IMR-90 (cell line): ENCODE measurements around the gene SEMA5A. TPM values are rescaled to one million over a fixed set of nuclear protein-coding genes. Genes with fewer than 3 reads are reported as not detected.

Source experiments
- ATAC-seq: fragments of 200-7000 bp; cut with Tn5 transposase; 2 replicates; pipeline ENCODE4 v1.9.1; 2020; ENCODE audit warnings: low read depth, mild to moderate bottlenecking, moderate library complexity
- BruUV-seq: library from RNA; stranded (reverse); fragments of 400-500 nt; replicated peaks from 2 replicates; lab custom pipeline; 2021; lab: Mats Ljungman, UMichigan
- CTCF ChIA-PET: fragments of 300-600 bp; formaldehyde crosslinking; extraction: SDS; loops from one replicate; lab custom pipeline; 2021; ENCODE audit warnings: antibody characterized with exemption; lab: Yijun Ruan, JAX
- POLR2A ChIA-PET: fragments of 300-600 bp; sonication (Branson Sonifier 250); formaldehyde crosslinking; loops from one replicate; lab custom pipeline; 2022; ENCODE audit warnings: antibody characterized with exemption; ENCODE audit not compliant: unreplicated experiment; lab: Charles Lee
- DNase-seq: peaks from one replicate; pipeline ENCODE4 v3.0.0; 2013
- H2AFZ ChIP-seq: replicated peaks from 2 replicates; pipeline ENCODE3; 2013; ENCODE audit warnings: low read length, mild to moderate bottlenecking; ENCODE audit not compliant: poor library complexity
- H2AK5ac ChIP-seq: 2 replicates; pipeline ENCODE4 v1.6.1; 2013; ENCODE audit warnings: low read depth, low read length, inconsistent platforms
- H2AK9ac ChIP-seq: replicated peaks from 2 replicates; pipeline ENCODE3; 2013; ENCODE audit warnings: mild to moderate bottlenecking, low read depth, low read length, moderate library complexity; ENCODE audit not compliant: poor library complexity
- H2BK120ac ChIP-seq: 2 replicates; pipeline ENCODE4 v1.6.1; 2013; ENCODE audit warnings: low read depth, low read length, inconsistent platforms
- H2BK15ac ChIP-seq: 3 replicates; pipeline ENCODE4 v1.6.1; 2013; ENCODE audit warnings: low read depth, low read length, inconsistent platforms
- H2BK20ac ChIP-seq: 2 replicates; pipeline ENCODE4 v1.6.1; 2013; ENCODE audit warnings: low read depth, mild to moderate bottlenecking, inconsistent platforms, low read length, moderate library complexity
- H2BK5ac ChIP-seq: 2 replicates; pipeline ENCODE4 v1.6.1; 2013; ENCODE audit warnings: mild to moderate bottlenecking, low read depth, low read length, inconsistent platforms; ENCODE audit not compliant: poor library complexity, severe bottlenecking
- H3K14ac ChIP-seq: replicated peaks from 2 replicates; pipeline ENCODE4 v1.6.1; 2013; ENCODE audit warnings: low read depth, low read length, inconsistent platforms
- H3K18ac ChIP-seq: 2 replicates; pipeline ENCODE4 v1.6.1; 2013; ENCODE audit warnings: low read depth, low read length, control low read depth
- H3K23ac ChIP-seq: 2 replicates; pipeline ENCODE4 v1.6.1; 2013; ENCODE audit warnings: low read depth, low read length, inconsistent platforms
- H3K27ac ChIP-seq: 2 replicates; pipeline ENCODE4 v1.5.1; 2013; ENCODE audit warnings: mild to moderate bottlenecking, control low read depth, low read length; ENCODE audit not compliant: insufficient read depth
- H3K27me3 ChIP-seq: 2 replicates; pipeline ENCODE4 v1.6.1; 2013; ENCODE audit warnings: low read length; ENCODE audit not compliant: control insufficient read depth, insufficient read depth
- H3K36me3 ChIP-seq: 2 replicates; pipeline ENCODE4 v1.6.1; 2013; ENCODE audit warnings: low read length, mixed read lengths; ENCODE audit not compliant: control insufficient read depth, insufficient read depth
- H3K4ac ChIP-seq: 2 replicates; pipeline ENCODE4 v1.6.1; 2013; ENCODE audit warnings: low read depth, low read length, inconsistent platforms
- H3K4me1 ChIP-seq: 2 replicates; pipeline ENCODE4 v1.6.1; 2013; ENCODE audit warnings: low read length, mixed read lengths; ENCODE audit not compliant: control insufficient read depth, insufficient read depth
- H3K4me2 ChIP-seq: 2 replicates; pipeline ENCODE4 v1.6.1; 2013; ENCODE audit warnings: low read depth, mild to moderate bottlenecking, control low read depth, low read length, moderate library complexity
- H3K4me3 ChIP-seq: 2 replicates; pipeline ENCODE4 v1.5.1; 2013; ENCODE audit warnings: low read depth, mild to moderate bottlenecking, control low read depth, low read length, moderate library complexity; ENCODE audit not compliant: insufficient read depth
- H3K56ac ChIP-seq: 2 replicates; pipeline ENCODE4 v1.6.1; 2013; ENCODE audit warnings: low read length, inconsistent platforms; ENCODE audit not compliant: insufficient read depth; ENCODE audit errors: extremely low read depth
- H3K79me1 ChIP-seq, 2 experiments: 2 replicates each; pipeline ENCODE4 v1.6.1; 2013; ENCODE audit warnings: low read length in 2 of 2, inconsistent platforms in 1 of 2, low read depth in 1 of 2
- H3K9ac ChIP-seq: 2 replicates; pipeline ENCODE4 v1.6.1; 2013; ENCODE audit warnings: low read depth, low read length, control low read depth
- H3K9me1 ChIP-seq: 2 replicates; pipeline ENCODE4 v1.6.1; 2013; ENCODE audit warnings: low read length, inconsistent platforms; ENCODE audit not compliant: insufficient read depth
- H3K9me3 ChIP-seq: 2 replicates; pipeline ENCODE4 v1.6.1; 2013; ENCODE audit warnings: low read length; ENCODE audit not compliant: control insufficient read depth, insufficient read depth
- H4K20me1 ChIP-seq: 2 replicates; pipeline ENCODE4 v1.6.1; 2013; ENCODE audit warnings: low read length, inconsistent platforms; ENCODE audit not compliant: insufficient read depth
- H4K5ac ChIP-seq: 2 replicates; pipeline ENCODE4 v1.6.1; 2013; ENCODE audit warnings: mild to moderate bottlenecking, low read depth, low read length, control low read depth
- H4K8ac ChIP-seq, 2 experiments: 2 replicates each; pipeline ENCODE4 v1.6.1; 2013; ENCODE audit warnings: low read depth in 2 of 2, low read length in 2 of 2, control low read depth in 1 of 2, inconsistent platforms in 1 of 2
- H4K91ac ChIP-seq: 2 replicates; pipeline ENCODE4 v1.6.1; 2013; ENCODE audit warnings: low read depth, low read length, inconsistent platforms; ENCODE audit not compliant: insufficient read depth
- BHLHE40 ChIP-seq: fragments of 150-350 bp; IDR thresholded peaks from 2 replicates; pipeline ENCODE4 v1.6.1; 2016; ENCODE audit warnings: mild to moderate bottlenecking, low read depth, low read length
- CEBPB ChIP-seq: IDR thresholded peaks from 2 replicates; pipeline ENCODE4 v1.6.1; 2012; ENCODE audit warnings: low read depth, low read length, improper control_type of control experiment
- FOS ChIP-seq: fragments of 150-350 bp; IDR thresholded peaks from 2 replicates; pipeline ENCODE4 v1.6.1; 2016; ENCODE audit warnings: low read depth, low read length
- MAFK ChIP-seq: IDR thresholded peaks from 2 replicates; pipeline ENCODE4 v1.6.1; 2012; ENCODE audit warnings: low read depth, low read length, improper control_type of control experiment
- MAZ ChIP-seq: IDR thresholded peaks from 2 replicates; pipeline ENCODE4 v1.6.1; 2012; ENCODE audit warnings: low read depth, mild to moderate bottlenecking, low read length, improper control_type of control experiment, moderate library complexity, borderline replicate concordance
- MXI1 ChIP-seq: IDR thresholded peaks from 2 replicates; pipeline ENCODE4 v1.6.1; 2012; ENCODE audit warnings: low read depth, mild to moderate bottlenecking, low read length, moderate library complexity, borderline replicate concordance
- NFE2L2 ChIP-seq: fragments of 150-350 bp; IDR thresholded peaks from 2 replicates; pipeline ENCODE4 v1.6.1; 2016; ENCODE audit warnings: low read depth, mild to moderate bottlenecking, low read length
- POLR2A ChIP-seq: IDR thresholded peaks from 2 replicates; pipeline ENCODE4 v1.6.1; 2012; ENCODE audit warnings: mild to moderate bottlenecking, low read depth, low read length
- RAD21 ChIP-seq: IDR thresholded peaks from 2 replicates; pipeline ENCODE4 v1.6.1; 2012; ENCODE audit warnings: low read length, improper control_type of control experiment
- RCOR1 ChIP-seq: IDR thresholded peaks from 2 replicates; pipeline ENCODE4 v1.6.1; 2012; ENCODE audit warnings: mild to moderate bottlenecking, low read length, improper control_type of control experiment; ENCODE audit not compliant: insufficient replicate concordance
- RFX5 ChIP-seq: IDR thresholded peaks from 2 replicates; pipeline ENCODE4 v1.8.0; 2012; ENCODE audit warnings: low read depth, mild to moderate bottlenecking, low read length, moderate library complexity
- SMC3 ChIP-seq: fragments of 150-350 bp; IDR thresholded peaks from 2 replicates; pipeline ENCODE4 v1.6.1; 2016; ENCODE audit warnings: low read depth, mild to moderate bottlenecking, antibody characterized with exemption, low read length, moderate library complexity
- WGBS, 2 experiments: methylation state at CpG; one replicate each; pipeline versions ENCODE4 v1.1.5 to v1.1.7; 2013; ENCODE audit warnings: missing lambda C conversion rate in 2 of 2; ENCODE audit not compliant: insufficient read length in 1 of 2; ENCODE audit errors: extremely low coverage in 2 of 2; 5-methylcytosine and 5-hydroxymethylcytosine counted together
- dilution Hi-C: fragments of 300-500 bp; cut with HindIII; formaldehyde crosslinking; loops from one replicate; pipeline ENCODE4 v1.14.3; 2018; ENCODE audit warnings: low sequenced_read_pairs; ENCODE audit not compliant: unreplicated experiment
- in situ Hi-C: fragments of 300-500 bp; cut with MboI; formaldehyde crosslinking; loops from 3 replicates; pipeline ENCODE4 v1.14.3; 2019; ENCODE audit warnings: low sequenced_read_pairs, inconsistent platforms, mixed read lengths
- intact Hi-C: fragments of 100-400 bp; cut with micrococcal nuclease; formaldehyde crosslinking; loops from 2 replicates; pipeline ENCODE4 v1.10.0; 2022
- polyA plus RNA-seq, 3 experiments: library from polyadenylated mRNA; depleted of rRNA; stranded (reverse); fragments of >200 nt; gene quantifications; 2 replicates each; pipeline ENCODE4 v1.2.3, GENCODE V29; 2012; ENCODE audit warnings: low replicate concordance in 1 of 3
- total RNA-seq: library from RNA; depleted of rRNA; stranded (reverse); fragments of >200 nt; gene quantifications from 2 replicates; pipeline ENCODE4 v1.2.3, GENCODE V29; 2012
- TF ChIP-seq, protein P1 (sequence below): conservative IDR thresholded peaks from 2 replicates; pipeline ENCODE4 v1.5.1; 2012; ENCODE audit warnings: mild to moderate bottlenecking, low read depth, low read length, improper control_type of control experiment
- TF ChIP-seq, protein P2 (sequence below): fragments of 150-350 bp; IDR thresholded peaks from 2 replicates; pipeline ENCODE4 v1.6.1; 2016; ENCODE audit warnings: low read depth, mild to moderate bottlenecking, low read length, moderate library complexity, borderline replicate concordance

SEMA5A gene
- total and polyA plus RNA-seq, 2 of the 4 experiments (the other 2 are of a cell fraction): 8.2 to 9.9 TPM

DNA sequence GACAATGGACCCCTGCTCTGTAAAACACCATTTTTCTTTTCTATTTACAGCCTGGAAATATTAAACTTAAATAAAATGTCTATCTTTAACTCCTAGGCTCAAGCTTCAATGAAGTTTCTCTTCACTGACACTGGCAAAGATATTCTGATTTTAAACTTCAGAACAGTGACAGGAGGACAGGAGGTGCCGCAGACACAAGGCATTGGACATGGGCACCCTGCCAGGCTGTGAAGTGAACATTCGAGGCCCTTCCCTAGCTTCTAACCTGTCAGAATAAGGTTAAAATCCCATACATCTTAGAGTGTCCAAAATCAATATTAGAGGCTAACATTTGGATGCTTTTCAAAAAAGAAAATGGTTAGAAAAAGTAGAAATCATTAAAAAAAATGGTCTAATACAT, 9.2 kb downstream of the SEMA5A start:
- Histone ChIP-seq H4K20me1 (peaks cover 3% of the 10 kb centered on the region; the same call in 1 of the 2 replicates), H3K79me1 (peaks cover 31 to 72% of the 10 kb centered on the region in 2 experiments), H3K4me2 (no peak overlapping the region), H3K27me3 (no peaks in the 10 kb centered on the region), H3K9me1 (peaks cover 9% of the 10 kb centered on the region), H4K8ac (no peak overlapping the region), H3K9ac (no peak overlapping the region), H2BK120ac (no peak overlapping the region), H2AK9ac (no peak overlapping the region), H3K14ac (no peak overlapping the region), H3K4me1 (peaks cover 4% of the 10 kb centered on the region), H3K56ac (no peak overlapping the region), H3K4me3 (no peak overlapping the region), H2BK20ac (no peak overlapping the region), H2AK5ac (no peak overlapping the region), H3K27ac (no peak overlapping the region), H4K91ac (no peak overlapping the region), H3K9me3 (no peaks in the 10 kb centered on the region), H2BK15ac (no peak overlapping the region; the same call in 2 of the 3 replicates), H3K4ac (no peak overlapping the region), H3K18ac (no peak overlapping the region), H3K36me3 (peaks cover 1% of the 10 kb centered on the region), H3K23ac (no peak overlapping the region), H2AFZ (no peak overlapping the region), H2BK5ac (no peak overlapping the region), H4K5ac (0 out of 2 replicates have a peak overlapping the region, but pooled peaks have one; percentile 44)
- no TSS peak for BruUV-seq
- ChIA-PET CTCF (no interaction called here), POLR2A (no interaction called here)
- dilution Hi-C loops: no loop called here
- ATAC-seq: no peak
- TF ChIP-seq BHLHE40: no peak
- TF ChIP-seq, protein P1, sequence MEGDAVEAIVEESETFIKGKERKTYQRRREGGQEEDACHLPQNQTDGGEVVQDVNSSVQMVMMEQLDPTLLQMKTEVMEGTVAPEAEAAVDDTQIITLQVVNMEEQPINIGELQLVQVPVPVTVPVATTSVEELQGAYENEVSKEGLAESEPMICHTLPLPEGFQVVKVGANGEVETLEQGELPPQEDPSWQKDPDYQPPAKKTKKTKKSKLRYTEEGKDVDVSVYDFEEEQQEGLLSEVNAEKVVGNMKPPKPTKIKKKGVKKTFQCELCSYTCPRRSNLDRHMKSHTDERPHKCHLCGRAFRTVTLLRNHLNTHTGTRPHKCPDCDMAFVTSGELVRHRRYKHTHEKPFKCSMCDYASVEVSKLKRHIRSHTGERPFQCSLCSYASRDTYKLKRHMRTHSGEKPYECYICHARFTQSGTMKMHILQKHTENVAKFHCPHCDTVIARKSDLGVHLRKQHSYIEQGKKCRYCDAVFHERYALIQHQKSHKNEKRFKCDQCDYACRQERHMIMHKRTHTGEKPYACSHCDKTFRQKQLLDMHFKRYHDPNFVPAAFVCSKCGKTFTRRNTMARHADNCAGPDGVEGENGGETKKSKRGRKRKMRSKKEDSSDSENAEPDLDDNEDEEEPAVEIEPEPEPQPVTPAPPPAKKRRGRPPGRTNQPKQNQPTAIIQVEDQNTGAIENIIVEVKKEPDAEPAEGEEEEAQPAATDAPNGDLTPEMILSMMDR: no peak
- no peak for TF ChIP-seq NFE2L2
- TF ChIP-seq RAD21: no peak
- TF ChIP-seq, protein P2, sequence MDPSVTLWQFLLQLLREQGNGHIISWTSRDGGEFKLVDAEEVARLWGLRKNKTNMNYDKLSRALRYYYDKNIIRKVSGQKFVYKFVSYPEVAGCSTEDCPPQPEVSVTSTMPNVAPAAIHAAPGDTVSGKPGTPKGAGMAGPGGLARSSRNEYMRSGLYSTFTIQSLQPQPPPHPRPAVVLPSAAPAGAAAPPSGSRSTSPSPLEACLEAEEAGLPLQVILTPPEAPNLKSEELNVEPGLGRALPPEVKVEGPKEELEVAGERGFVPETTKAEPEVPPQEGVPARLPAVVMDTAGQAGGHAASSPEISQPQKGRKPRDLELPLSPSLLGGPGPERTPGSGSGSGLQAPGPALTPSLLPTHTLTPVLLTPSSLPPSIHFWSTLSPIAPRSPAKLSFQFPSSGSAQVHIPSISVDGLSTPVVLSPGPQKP: no peak
- no peak for TF ChIP-seq MXI1
- TF ChIP-seq MAFK: no peak
- no peak for TF ChIP-seq MAZ
- TF ChIP-seq RFX5: no peak
- TF ChIP-seq CEBPB: no peak
- TF ChIP-seq POLR2A: no peak
- TF ChIP-seq SMC3: no peak
- TF ChIP-seq FOS: no peak
- TF ChIP-seq RCOR1: no peak
- no CpG with 5 or more reads among the region's 2 CpGs for WGBS, 2 experiments
- in situ Hi-C loops: loop anchor here (25.0 kb wide), 2 partner anchors 774 to 1649 kb away; no protein-coding TSS in a partner anchor
- DNase-seq: no peak
- intact Hi-C loops: no loop called here
